NCI-H510A (cell line): ENCODE results near the gene MCC.
"Not testable (repeated sequence)": the region's sequence is repeated elsewhere in the genome, so short reads cannot be mapped to it uniquely, and the experiment has no call there.

ENCODE experiments used
- DNase-seq: peaks from one replicate; lab custom pipeline; 2025; lab: John Stamatoyannopoulos, UW

Gene MCC

DNA sequence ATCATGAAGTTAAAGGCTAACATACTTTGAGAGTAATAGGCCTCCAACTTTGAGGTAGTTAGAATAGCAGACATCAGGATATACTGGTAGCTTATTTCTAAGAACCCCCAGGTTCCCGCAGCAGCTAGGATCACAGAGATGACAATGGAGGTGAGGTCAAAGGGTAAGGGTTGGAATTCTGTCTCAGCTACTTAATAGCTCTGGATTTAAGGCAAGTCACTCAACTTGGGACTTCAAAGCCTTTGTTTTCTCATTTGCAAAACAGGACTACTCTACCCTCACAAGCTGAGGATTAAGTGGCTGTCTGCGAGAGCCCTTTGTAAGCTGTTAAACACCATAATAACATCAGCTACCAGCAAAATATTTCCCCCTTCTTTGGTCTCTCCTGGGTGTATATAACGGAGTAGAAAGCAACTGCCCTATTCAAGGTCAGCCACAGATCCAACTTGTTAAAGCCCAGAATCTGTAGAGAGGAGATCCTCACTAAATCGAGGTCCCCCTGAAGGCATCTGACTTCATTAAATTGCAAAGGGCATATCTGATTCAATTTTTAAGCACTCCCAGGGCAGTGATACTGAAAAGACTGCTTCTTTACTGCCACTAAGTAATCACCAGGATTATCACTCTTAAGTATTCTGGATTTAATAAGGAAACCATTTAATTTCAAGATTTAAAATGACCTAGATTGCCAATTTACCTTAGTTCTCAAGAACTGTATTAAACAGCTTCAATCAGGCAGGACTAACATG, 407.0 kb downstream of the MCC start:
- DNase-seq = no peak

DNA sequence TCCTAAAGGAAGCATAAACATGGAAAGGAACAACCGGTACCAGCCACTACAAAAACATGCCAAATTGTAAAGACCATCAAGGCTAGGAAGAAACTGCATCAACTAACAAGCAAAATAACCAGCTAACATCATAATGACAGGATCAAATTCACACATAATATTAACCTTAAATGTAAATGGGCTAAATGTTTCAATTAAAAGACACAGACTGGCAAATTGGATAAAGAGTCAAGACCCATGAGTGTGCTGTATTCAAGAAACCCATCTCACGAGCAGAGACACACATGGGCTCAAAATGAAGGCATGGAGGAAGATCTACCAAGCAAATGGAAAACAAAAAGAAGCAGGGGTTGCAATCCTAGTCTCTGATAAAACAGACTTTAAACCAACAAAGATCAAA, 411.6 kb downstream of the MCC start:
- DNase-seq = not testable (repeated sequence)

GRCh38 chr5:113075019-113075418, 413.2 kb downstream of the MCC start:
- DNase-seq = no peak

GRCh38 chr5:113073629-113074034, 414.6 kb downstream of the MCC start:
- DNase-seq = not testable (repeated sequence)

DNA sequence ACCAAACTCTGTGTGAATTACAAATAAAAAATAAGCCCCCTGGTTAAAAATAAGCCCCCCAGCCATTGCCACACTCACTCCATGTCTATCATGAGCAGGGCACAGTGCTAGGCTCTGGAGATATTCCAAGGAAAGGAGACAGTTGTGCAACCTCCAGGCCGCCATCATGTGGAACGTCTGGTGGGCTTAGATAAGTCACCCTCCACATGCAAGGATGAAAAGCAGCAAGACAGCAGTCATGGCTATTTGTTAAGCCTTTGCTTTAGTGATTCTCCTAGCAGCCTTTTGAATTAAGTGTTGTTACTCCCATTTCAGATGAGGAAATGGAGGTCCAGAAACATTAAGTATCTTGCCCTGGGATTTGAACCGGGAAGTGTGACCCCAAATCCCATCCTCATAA, 416.9 kb downstream of the MCC start:
- DNase-seq = no peak

GRCh38 chr5:113070901-113071300, 417.4 kb downstream of the MCC start:
- DNase-seq = no peak

GRCh38 chr5:113068559-113068958, 419.7 kb downstream of the MCC start:
- DNase-seq = no peak

- DNase-seq = no peak
Measured at GRCh38 chr5:113067635-113068344, 420.5 kb downstream of the MCC start.

DNA sequence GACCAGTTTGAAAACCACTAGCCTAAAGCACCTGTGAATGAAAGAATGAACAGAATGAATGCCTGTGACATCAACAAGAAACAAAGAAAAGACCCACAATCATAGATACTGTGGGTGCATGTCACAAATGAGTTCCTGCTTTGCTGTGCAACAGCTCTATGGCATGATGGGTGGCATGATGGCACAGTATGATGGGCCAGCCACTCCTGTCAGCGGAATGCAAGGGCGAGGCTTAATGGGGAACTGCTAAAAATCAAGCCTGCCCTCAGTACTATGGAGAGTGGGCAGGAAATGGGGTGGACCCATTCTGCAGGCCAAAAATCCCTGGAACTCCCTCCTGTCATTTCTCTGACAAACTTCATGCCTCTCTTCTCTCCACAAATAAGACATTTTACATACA, 422.6 kb downstream of the MCC start:
- DNase-seq = no peak

DNA sequence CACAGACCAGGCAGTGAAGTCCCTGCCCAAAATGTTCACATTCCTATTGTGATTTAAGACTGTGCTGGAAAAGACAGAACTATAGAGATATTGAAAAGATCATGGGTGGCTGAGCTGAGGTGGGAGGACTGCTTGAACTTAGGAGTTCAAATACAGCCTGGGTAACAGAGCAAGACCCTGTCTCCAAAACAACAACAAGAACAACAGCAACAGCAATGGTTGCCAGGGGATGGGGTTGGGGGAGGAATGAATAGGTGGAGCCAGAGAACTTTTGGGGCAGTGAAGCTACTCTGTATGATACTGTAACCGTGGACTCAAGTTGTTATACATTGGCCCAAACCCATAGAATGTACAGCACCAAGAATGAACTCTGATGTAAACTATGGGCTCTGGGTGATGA, 423.4 kb downstream of the MCC start:
- DNase-seq = no peak

GRCh38 chr5:113063927-113064326, 424.3 kb downstream of the MCC start:
- no peak for DNase-seq

- no peak for DNase-seq
Measured at GRCh38 chr5:113062869-113063508, 425.3 kb downstream of the MCC start.

- no peak for DNase-seq
Measured at GRCh38 chr5:113061846-113062780, 426.1 kb downstream of the MCC start.

GRCh38 chr5:113060408-113061025, 427.7 kb downstream of the MCC start:
- no peak for DNase-seq

GRCh38 chr5:113059232-113060040, 428.8 kb downstream of the MCC start:
- no peak for DNase-seq

DNA sequence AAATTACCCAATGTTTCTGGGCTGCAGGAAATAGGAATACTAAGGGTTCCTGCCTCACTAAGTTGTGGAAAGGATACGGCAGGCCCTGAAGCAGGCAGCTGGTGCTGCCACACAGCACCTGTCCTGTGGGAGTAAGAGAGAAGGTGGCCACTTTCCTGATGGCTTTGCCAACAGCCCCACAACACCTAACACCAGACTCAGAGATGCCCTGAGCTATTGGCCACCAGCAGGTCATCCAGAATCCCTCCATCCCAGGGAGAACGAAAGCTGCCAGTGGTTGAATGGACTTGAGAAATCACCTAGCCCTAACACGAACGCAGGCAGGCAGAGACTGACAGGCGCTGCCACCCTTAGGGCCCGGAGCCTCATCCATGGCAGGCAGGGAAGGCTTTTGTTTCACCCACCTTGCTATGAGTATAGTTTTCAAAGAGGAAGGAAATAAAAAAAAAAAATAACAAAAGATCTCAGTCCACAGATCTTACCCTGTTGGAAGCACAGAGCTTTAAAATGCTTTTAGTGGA, 429.5 kb downstream of the MCC start:
- no peak for DNase-seq

GRCh38 chr5:113058269-113058668, 430.0 kb downstream of the MCC start:
- DNase-seq = no peak

GRCh38 chr5:113057557-113057984, 430.7 kb downstream of the MCC start:
- no peak for DNase-seq

DNA sequence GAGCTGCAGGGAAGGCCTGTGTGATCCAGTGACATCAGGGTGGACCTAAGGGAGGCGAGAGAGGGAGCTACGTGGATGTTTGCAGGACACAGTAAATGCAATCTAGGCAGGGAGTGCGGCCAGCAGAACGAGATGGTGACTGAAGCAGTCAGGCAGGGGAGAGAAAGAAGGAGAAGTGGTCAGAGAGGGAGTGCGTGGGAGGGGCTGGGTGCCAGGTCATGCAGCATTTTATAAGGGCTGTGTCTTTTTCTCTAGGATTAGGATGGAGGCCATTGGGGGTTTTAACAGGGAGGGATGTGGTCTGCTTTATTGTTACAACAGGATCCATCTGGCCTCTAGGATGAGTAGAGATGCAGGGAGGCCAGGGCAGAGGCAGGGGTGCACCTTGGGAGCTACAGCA, 431.3 kb downstream of the MCC start:
- DNase-seq = no peak

GRCh38 chr5:113054899-113055298, 433.4 kb downstream of the MCC start:
- DNase-seq = no peak
